ENCODE results near the gene AMER3.

DNA sequence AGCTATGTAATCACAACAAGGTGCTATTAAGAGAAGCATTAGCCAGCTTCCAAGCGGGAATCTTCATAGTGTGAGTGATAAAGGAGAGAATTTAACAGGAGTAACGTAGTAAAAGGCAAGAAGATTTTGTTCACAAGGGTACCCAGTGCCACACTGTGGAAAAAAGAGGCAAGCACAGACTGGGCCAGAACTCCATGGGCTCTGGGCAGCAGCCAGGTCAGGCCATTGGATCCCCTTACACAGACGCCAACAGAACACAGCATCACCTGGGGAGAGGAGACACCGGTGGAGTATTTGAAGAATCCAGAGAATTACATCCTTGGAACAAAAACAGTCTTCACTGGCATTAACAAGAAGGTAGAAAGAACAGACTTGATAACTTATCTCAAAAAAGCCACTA lies 21.2 kb downstream of the AMER3 start:
- no peak for TF ChIP-seq EZH2phosphoT487 (IDR thresholded peaks at IDR 0.05; ENCODE audit: borderline replicate concordance)
- TF ChIP-seq, protein P1, sequence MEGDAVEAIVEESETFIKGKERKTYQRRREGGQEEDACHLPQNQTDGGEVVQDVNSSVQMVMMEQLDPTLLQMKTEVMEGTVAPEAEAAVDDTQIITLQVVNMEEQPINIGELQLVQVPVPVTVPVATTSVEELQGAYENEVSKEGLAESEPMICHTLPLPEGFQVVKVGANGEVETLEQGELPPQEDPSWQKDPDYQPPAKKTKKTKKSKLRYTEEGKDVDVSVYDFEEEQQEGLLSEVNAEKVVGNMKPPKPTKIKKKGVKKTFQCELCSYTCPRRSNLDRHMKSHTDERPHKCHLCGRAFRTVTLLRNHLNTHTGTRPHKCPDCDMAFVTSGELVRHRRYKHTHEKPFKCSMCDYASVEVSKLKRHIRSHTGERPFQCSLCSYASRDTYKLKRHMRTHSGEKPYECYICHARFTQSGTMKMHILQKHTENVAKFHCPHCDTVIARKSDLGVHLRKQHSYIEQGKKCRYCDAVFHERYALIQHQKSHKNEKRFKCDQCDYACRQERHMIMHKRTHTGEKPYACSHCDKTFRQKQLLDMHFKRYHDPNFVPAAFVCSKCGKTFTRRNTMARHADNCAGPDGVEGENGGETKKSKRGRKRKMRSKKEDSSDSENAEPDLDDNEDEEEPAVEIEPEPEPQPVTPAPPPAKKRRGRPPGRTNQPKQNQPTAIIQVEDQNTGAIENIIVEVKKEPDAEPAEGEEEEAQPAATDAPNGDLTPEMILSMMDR (conservative IDR thresholded peaks at IDR 0.05; ENCODE audit: low read length): no peak

Data from Loucy (cell line).